ENCODE data around the gene RENBP.

The RENBP gene

GRCh38 chrX:153924149-153924861 lies 20.1 kb downstream of the RENBP start:
- no peak for DNase-seq (ENCODE audit: low read depth, low spot score)
- no peak overlapping the region for H3K27ac ChIP-seq

GRCh38 chrX:153922932-153923857 lies 21.2 kb downstream of the RENBP start:
- DNase-seq (ENCODE audit: low read depth, low spot score) = no peak
- no peak overlapping the region for H3K27ac ChIP-seq

GRCh38 chrX:153921511-153922446 lies 22.7 kb downstream of the RENBP start:
- H3K27ac ChIP-seq = no peak overlapping the region
- DNase-seq (ENCODE audit: low read depth, low spot score) = no peak

- no peak overlapping the region for H3K27ac ChIP-seq
- DNase-seq (ENCODE audit: low read depth, low spot score) = no peak
Observed at GRCh38 chrX:153921070-153921469, 23.4 kb downstream of the RENBP start.

- no peak for DNase-seq (ENCODE audit: low read depth, low spot score)
- H3K27ac ChIP-seq = no peak overlapping the region
Observed at GRCh38 chrX:153920546-153920945, 23.9 kb downstream of the RENBP start.

- no peak for DNase-seq (ENCODE audit: low read depth, low spot score)
- no peak overlapping the region for H3K27ac ChIP-seq
Observed at GRCh38 chrX:153919281-153919680, 25.2 kb downstream of the RENBP start.

GRCh38 chrX:153917869-153918268 lies 26.6 kb downstream of the RENBP start:
- no peak for DNase-seq (ENCODE audit: low read depth, low spot score)
- no peak overlapping the region for H3K27ac ChIP-seq

- no peak overlapping the region for H3K27ac ChIP-seq
- no peak for DNase-seq (ENCODE audit: low read depth, low spot score)
Observed at GRCh38 chrX:153913701-153914100, 30.7 kb downstream of the RENBP start.

GRCh38 chrX:153913211-153913610 lies 31.2 kb downstream of the RENBP start:
- H3K27ac ChIP-seq = no peak overlapping the region
- no peak for DNase-seq (ENCODE audit: low read depth, low spot score)

- no peak overlapping the region for H3K27ac ChIP-seq
- DNase-seq (ENCODE audit: low read depth, low spot score) = no peak
Observed at GRCh38 chrX:153911798-153912197, 32.6 kb downstream of the RENBP start.

- DNase-seq (ENCODE audit: low read depth, low spot score) = no peak
- H3K27ac ChIP-seq = no peak overlapping the region
Observed at GRCh38 chrX:153910446-153910845, 34.0 kb downstream of the RENBP start.

- H3K27ac ChIP-seq = no peak overlapping the region
- no peak for DNase-seq (ENCODE audit: low read depth, low spot score)
Observed at GRCh38 chrX:153909980-153910360, 34.5 kb downstream of the RENBP start.

GRCh38 chrX:153909024-153909979 lies 35.1 kb downstream of the RENBP start:
- DNase-seq (ENCODE audit: low read depth, low spot score) = no peak
- no peak overlapping the region for H3K27ac ChIP-seq

- DNase-seq (ENCODE audit: low read depth, low spot score) = no peak
Observed at GRCh38 chrX:153908219-153908860, 36.1 kb downstream of the RENBP start.

GRCh38 chrX:153907456-153907855 lies 37.0 kb downstream of the RENBP start:
- H3K27ac ChIP-seq = no peak overlapping the region
- no peak for DNase-seq (ENCODE audit: low read depth, low spot score)

More at GRCh38 chrX:153908219-153908860, 36.1 kb downstream of the RENBP start:
- H3K27ac ChIP-seq = no peak overlapping the region

GRCh38 chrX:153906126-153906917 lies 38.1 kb downstream of the RENBP start:
- no peak overlapping the region for H3K27ac ChIP-seq
- DNase-seq (ENCODE audit: low read depth, low spot score) = no peak

- DNase-seq (ENCODE audit: low read depth, low spot score) = no peak
- no peak overlapping the region for H3K27ac ChIP-seq
Observed at GRCh38 chrX:153905481-153906095, 38.9 kb downstream of the RENBP start.
